ENCODE data around the gene KIF19. TPM values are rescaled to one million over a fixed set of nuclear protein-coding genes. Genes with fewer than 3 reads are reported as not detected.
A peak's percentile ranks its signal among the peaks of the same experiment; 100 is the strongest.

KIF19 gene
- total and polyA plus RNA-seq, 5 donors, result 0.14 to 0.88 (median 0.25) TPM

GRCh38 chr17:74289688-74290087 is 36.3 kb upstream of the KIF19 start:
- 69% methylated on average over 11 of the region's 11 CpGs for WGBS
- Histone ChIP-seq H3K9me3 (ENCODE audit: control insufficient read depth, low read length) (no peaks in the 10 kb centered on the region), H3K4me3 (ENCODE audit: low read length) (no peak overlapping the region), H3K27ac (ENCODE audit: low read length) (no peak overlapping the region), H3K4me1 (ENCODE audit: control insufficient read depth, insufficient read depth, low read length) (no peaks in the 10 kb centered on the region), H3K27me3 (ENCODE audit: control insufficient read depth, insufficient read depth) (no peaks in the 10 kb centered on the region)
- intact Hi-C loops (cut with DNase I), result loop anchor here in 1 of 4 donors (10.0 kb wide), 1 partner anchor 75 kb away; the partner anchor contains the start of gene TTYH2
- no peak for ATAC-seq
- DNase-seq, result peak in 1 of 3 donors; percentile 66

- 43% methylated on average over 11 of the region's 11 CpGs for WGBS
- Histone ChIP-seq H3K9me3 (ENCODE audit: control insufficient read depth, low read length) (no peaks in the 10 kb centered on the region), H3K4me3 (ENCODE audit: low read length) (no peak overlapping the region), H3K27ac (ENCODE audit: low read length) (peak overlapping the region; percentile 19), H3K4me1 (ENCODE audit: control insufficient read depth, insufficient read depth, low read length) (no peaks in the 10 kb centered on the region), H3K27me3 (ENCODE audit: control insufficient read depth, insufficient read depth) (no peaks in the 10 kb centered on the region)
- ATAC-seq (peak; percentile 74 to 92), DNase-seq (peak; percentile 38 to 66 (median 60))
- intact Hi-C loops (cut with DNase I), result loop anchor here in 1 of 4 donors (10.0 kb wide), 1 partner anchor 76 kb away; the partner anchor contains the start of gene TTYH2
Measured at GRCh38 chr17:74290340-74290739, 35.7 kb upstream of the KIF19 start.

GRCh38 chr17:74292495-74292894 is 33.5 kb upstream of the KIF19 start:
- 95% methylated on average over 10 of the region's 10 CpGs for WGBS
- H3K27ac ChIP-seq (ENCODE audit: low read length), result no peak overlapping the region
- H3K4me3 ChIP-seq (ENCODE audit: low read length), result no peak overlapping the region
- no peaks in the 10 kb centered on the region for H3K27me3 ChIP-seq (ENCODE audit: control insufficient read depth, insufficient read depth)
- ATAC-seq (no peak), DNase-seq (peak in 1 of 3 donors; percentile 16)
- no peaks in the 10 kb centered on the region for H3K9me3 ChIP-seq (ENCODE audit: control insufficient read depth, low read length)
- peaks cover 3% of the 10 kb centered on the region for H3K4me1 ChIP-seq (ENCODE audit: control insufficient read depth, insufficient read depth, low read length)
- intact Hi-C loops (cut with DNase I), result loop anchor here in 1 of 4 donors (10.0 kb wide), 1 partner anchor 78 kb away; the partner anchor contains the start of gene TTYH2

GRCh38 chr17:74295625-74296547 is 30.1 kb upstream of the KIF19 start:
- ATAC-seq, result peak; percentile 93
- 37% methylated on average over 10 of the region's 10 CpGs for WGBS
- no peak overlapping the region for H3K4me3 ChIP-seq (ENCODE audit: low read length)
- H3K4me1 ChIP-seq (ENCODE audit: control insufficient read depth, insufficient read depth, low read length), result peaks cover 3% of the 10 kb centered on the region
- peak overlapping the region; percentile 92 for H3K27ac ChIP-seq (ENCODE audit: low read length)
- DNase-seq, result peak; percentile 62 to 75 (median 66)
- no peaks in the 10 kb centered on the region for H3K27me3 ChIP-seq (ENCODE audit: control insufficient read depth, insufficient read depth)
- intact Hi-C loops (cut with DNase I), result loop anchor here in 3 of 4 donors (2.0 to 10.0 kb wide), 3 partner anchors 81 to 85 kb away; partner anchors contain the start of gene TTYH2 (in 2 of the 3)
- no peaks in the 10 kb centered on the region for H3K9me3 ChIP-seq (ENCODE audit: control insufficient read depth, low read length)

GRCh38 chr17:74296548-74296936 is 29.5 kb upstream of the KIF19 start:
- Histone ChIP-seq H3K9me3 (ENCODE audit: control insufficient read depth, low read length) (no peaks in the 10 kb centered on the region), H3K27me3 (ENCODE audit: control insufficient read depth, insufficient read depth) (no peaks in the 10 kb centered on the region), H3K27ac (ENCODE audit: low read length) (peak overlapping the region; percentile 92), H3K4me1 (ENCODE audit: control insufficient read depth, insufficient read depth, low read length) (peaks cover 3% of the 10 kb centered on the region), H3K4me3 (ENCODE audit: low read length) (no peak overlapping the region)
- WGBS, result 4% methylated on average over 5 of the region's 5 CpGs
- DNase-seq (peak; percentile 73 to 91 (median 82)), ATAC-seq (peak; percentile 72 to 84)
- intact Hi-C loops (cut with DNase I), result loop anchor here in 3 of 4 donors (2.0 to 10.0 kb wide), 3 partner anchors 82 to 86 kb away; partner anchors contain the start of gene TTYH2 (in 2 of the 3)

- peak in 1 of 3 donors; percentile 11 for DNase-seq
- Histone ChIP-seq H3K27ac (ENCODE audit: low read length) (no peak overlapping the region), H3K27me3 (ENCODE audit: control insufficient read depth, insufficient read depth) (no peaks in the 10 kb centered on the region), H3K4me1 (ENCODE audit: control insufficient read depth, insufficient read depth, low read length) (peaks cover 3% of the 10 kb centered on the region), H3K9me3 (ENCODE audit: control insufficient read depth, low read length) (no peaks in the 10 kb centered on the region), H3K4me3 (ENCODE audit: low read length) (no peak overlapping the region)
- no peak for ATAC-seq
- intact Hi-C loops (cut with DNase I), result loop anchor here in 3 of 4 donors (2.0 to 10.0 kb wide), 3 partner anchors 83 to 87 kb away; partner anchors contain the start of gene TTYH2 (in 2 of the 3)
- WGBS, result 64% methylated on average over 4 of the region's 4 CpGs
Measured at GRCh38 chr17:74297941-74298340, 28.1 kb upstream of the KIF19 start.

GRCh38 chr17:74298778-74299177 is 27.2 kb upstream of the KIF19 start:
- no peaks in the 10 kb centered on the region for H3K27me3 ChIP-seq (ENCODE audit: control insufficient read depth, insufficient read depth)
- WGBS, result 37% methylated on average over 7 of the region's 7 CpGs

GRCh38 chr17:74299226-74300009 is 26.6 kb upstream of the KIF19 start:
- no peak overlapping the region for H3K4me3 ChIP-seq (ENCODE audit: low read length)
- no peak overlapping the region for H3K27ac ChIP-seq (ENCODE audit: low read length)
- ATAC-seq, result peak in 1 of 2 donors; percentile 27

More at GRCh38 chr17:74298778-74299177, 27.2 kb upstream of the KIF19 start:
- Histone ChIP-seq H3K27ac (ENCODE audit: low read length) (no peak overlapping the region), H3K9me3 (ENCODE audit: control insufficient read depth, low read length) (no peaks in the 10 kb centered on the region), H3K4me1 (ENCODE audit: control insufficient read depth, insufficient read depth, low read length) (peaks cover 3% of the 10 kb centered on the region), H3K4me3 (ENCODE audit: low read length) (no peak overlapping the region)
- intact Hi-C loops (cut with DNase I), result loop anchor here in 2 of 4 donors (5.0 to 10.0 kb wide), 2 partner anchors 84 to 86 kb away; partner anchors contain the start of gene TTYH2 (in 2 of the 2)
- DNase-seq (peak in 1 of 3 donors; percentile 39), ATAC-seq (peak; percentile 20 to 60)

GRCh38 chr17:74303305-74303704 is 22.7 kb upstream of the KIF19 start:
- no peaks in the 10 kb centered on the region for H3K27me3 ChIP-seq (ENCODE audit: control insufficient read depth, insufficient read depth)
- DNase-seq (peak in 1 of 3 donors; percentile 22), ATAC-seq (no peak)
- H3K9me3 ChIP-seq (ENCODE audit: control insufficient read depth, low read length), result no peaks in the 10 kb centered on the region
- intact Hi-C loops (cut with DNase I), result loop anchor here in 3 of 4 donors (5.0 to 10.0 kb wide), 3 partner anchors 59 to 151 kb away; partner anchors contain the start of gene BTBD17 (in 2 of the 3)
- H3K27ac ChIP-seq (ENCODE audit: low read length), result no peak overlapping the region
- 92% methylated on average over 8 of the region's 8 CpGs for WGBS
- H3K4me1 ChIP-seq (ENCODE audit: control insufficient read depth, insufficient read depth, low read length), result no peaks in the 10 kb centered on the region
- no peak overlapping the region for H3K4me3 ChIP-seq (ENCODE audit: low read length)

More at GRCh38 chr17:74299226-74300009, 26.6 kb upstream of the KIF19 start:
- 70% methylated on average over 11 of the region's 11 CpGs for WGBS
- DNase-seq, result peak in 1 of 3 donors; percentile 26
- H3K27me3 ChIP-seq (ENCODE audit: control insufficient read depth, insufficient read depth), result no peaks in the 10 kb centered on the region
- H3K4me1 ChIP-seq (ENCODE audit: control insufficient read depth, insufficient read depth, low read length), result peaks cover 3% of the 10 kb centered on the region
- no peaks in the 10 kb centered on the region for H3K9me3 ChIP-seq (ENCODE audit: control insufficient read depth, low read length)
- intact Hi-C loops (cut with DNase I), result loop anchor here in 3 of 4 donors (2.0 to 10.0 kb wide), 6 partner anchors 63 to 155 kb away; partner anchors contain the start of genes BTBD17 (in 2 of the 3) and TTYH2 (in 2 of the 3)

- no peak for DNase-seq
- WGBS, result 78% methylated on average over 5 of the region's 5 CpGs
- no peaks in the 10 kb centered on the region for H3K27me3 ChIP-seq (ENCODE audit: control insufficient read depth, insufficient read depth)
- no peaks in the 10 kb centered on the region for H3K4me1 ChIP-seq (ENCODE audit: control insufficient read depth, insufficient read depth, low read length)
- ATAC-seq, result no peak
- no peaks in the 10 kb centered on the region for H3K9me3 ChIP-seq (ENCODE audit: control insufficient read depth, low read length)
- intact Hi-C loops (cut with DNase I), result loop anchor here in 3 of 4 donors (5.0 to 10.0 kb wide), 3 partner anchors 58 to 151 kb away; partner anchors contain the start of gene BTBD17 (in 2 of the 3)
- no peak overlapping the region for H3K27ac ChIP-seq (ENCODE audit: low read length)
- H3K4me3 ChIP-seq (ENCODE audit: low read length), result no peak overlapping the region
Measured at GRCh38 chr17:74304184-74304583, 21.8 kb upstream of the KIF19 start.

Measured in right cardiac atrium (tissue), 5 donors.